Spleen (tissue), 7 donors: ENCODE measurements around the gene CEP350.

Experiments
- POLR2A ChIP-seq, 3 donors: fragments of 450-650 bp; IDR thresholded peaks; one replicate each; pipeline ENCODE4 v1.5.1; 2017; ENCODE audit warnings: antibody characterized with exemption in 3 of 3, mild to moderate bottlenecking in 1 of 3
- POLR2AphosphoS5 ChIP-seq, 3 donors: sonication (generic); formaldehyde crosslinking; IDR thresholded peaks; one replicate each; pipeline ENCODE4 v1.5.1; 2017; ENCODE audit warnings: antibody characterized with exemption in 3 of 3
- TF ChIP-seq, protein P1 (sequence below), 11 experiments: fragments of 200-600 bp in 7 of 11; fragments of 450-650 bp in 4 of 11; sonication (generic) in 4 of 11; IDR thresholded peaks in 8 of 11; conservative IDR thresholded peaks in 3 of 11; 1 replicate in 7 of 11; 2 replicates in 4 of 11; pipeline versions ENCODE4 v1.4.0 to v1.8.0; 2016 to 2021; ENCODE audit warnings: antibody characterized with exemption in 11 of 11, inconsistent platforms in 4 of 11, mild to moderate bottlenecking in 1 of 11
- donor health status: DM: no; HTN: no; CAD: no; lungs with moderate emphysema.
- donor health status: DM: no; HTN: no; CAD: no.
- donor health status: DM: no; HTN: no; CAD: no.

- TF ChIP-seq, protein P1, sequence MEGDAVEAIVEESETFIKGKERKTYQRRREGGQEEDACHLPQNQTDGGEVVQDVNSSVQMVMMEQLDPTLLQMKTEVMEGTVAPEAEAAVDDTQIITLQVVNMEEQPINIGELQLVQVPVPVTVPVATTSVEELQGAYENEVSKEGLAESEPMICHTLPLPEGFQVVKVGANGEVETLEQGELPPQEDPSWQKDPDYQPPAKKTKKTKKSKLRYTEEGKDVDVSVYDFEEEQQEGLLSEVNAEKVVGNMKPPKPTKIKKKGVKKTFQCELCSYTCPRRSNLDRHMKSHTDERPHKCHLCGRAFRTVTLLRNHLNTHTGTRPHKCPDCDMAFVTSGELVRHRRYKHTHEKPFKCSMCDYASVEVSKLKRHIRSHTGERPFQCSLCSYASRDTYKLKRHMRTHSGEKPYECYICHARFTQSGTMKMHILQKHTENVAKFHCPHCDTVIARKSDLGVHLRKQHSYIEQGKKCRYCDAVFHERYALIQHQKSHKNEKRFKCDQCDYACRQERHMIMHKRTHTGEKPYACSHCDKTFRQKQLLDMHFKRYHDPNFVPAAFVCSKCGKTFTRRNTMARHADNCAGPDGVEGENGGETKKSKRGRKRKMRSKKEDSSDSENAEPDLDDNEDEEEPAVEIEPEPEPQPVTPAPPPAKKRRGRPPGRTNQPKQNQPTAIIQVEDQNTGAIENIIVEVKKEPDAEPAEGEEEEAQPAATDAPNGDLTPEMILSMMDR (IDR thresholded peaks at IDR 0.05 in 8 of 11, conservative IDR thresholded peaks at IDR 0.05 in 3 of 11), result no peak
- TF ChIP-seq POLR2A (IDR thresholded peaks at IDR 0.05) (no peak), POLR2AphosphoS5 (IDR thresholded peaks at IDR 0.05) (no peak)
Measured at GRCh38 chr1:180119837-180120236, 165.2 kb downstream of the CEP350 start.
